Loucy (cell line): ENCODE data around the gene CYP27B1.
A peak's percentile ranks its signal among the peaks of the same experiment; 100 is the strongest.

Source experiments
- H2AFZ ChIP-seq: fragments of 200-600 bp; sonication (generic); 2 replicates; pipeline ENCODE4 v1.6.0; 2016; ENCODE audit warnings: antibody characterized with exemption, mild to moderate bottlenecking, low read length, moderate library complexity
- H3F3A ChIP-seq: fragments of 200-600 bp; 2 replicates; pipeline ENCODE4 v1.6.0; 2016; ENCODE audit warnings: antibody characterized with exemption, low read depth, mild to moderate bottlenecking
- H3K27me3 ChIP-seq: fragments of 200-600 bp; sonication (generic); 2 replicates; pipeline ENCODE4 v1.6.1; 2014; ENCODE audit warnings: low read length, mild to moderate bottlenecking; ENCODE audit not compliant: insufficient read depth, poor library complexity, severe bottlenecking
- H3K36me3 ChIP-seq: fragments of 200-600 bp; sonication (generic); 2 replicates; pipeline ENCODE4 v1.6.1; 2016; ENCODE audit warnings: low read length; ENCODE audit not compliant: insufficient read depth
- H3K4me1 ChIP-seq: fragments of 200-600 bp; sonication (generic); 2 replicates; pipeline ENCODE4 v1.5.1; 2014; ENCODE audit warnings: low read length, mild to moderate bottlenecking; ENCODE audit not compliant: insufficient read depth, poor library complexity, severe bottlenecking
- H3K4me2 ChIP-seq: fragments of 200-600 bp; sonication (generic); 2 replicates; pipeline ENCODE4 v1.6.0; 2014; ENCODE audit warnings: antibody characterized with exemption, low read length, low read depth, mild to moderate bottlenecking; ENCODE audit not compliant: poor library complexity, severe bottlenecking
- H3K4me3 ChIP-seq: fragments of 200-600 bp; sonication (generic); 2 replicates; pipeline ENCODE4 v1.5.1; 2014; ENCODE audit warnings: low read length, mild to moderate bottlenecking, mixed read lengths; ENCODE audit not compliant: poor library complexity, severe bottlenecking
- H3K79me2 ChIP-seq: fragments of 200-600 bp; sonication (generic); 2 replicates; pipeline ENCODE4 v1.6.1; 2014; ENCODE audit warnings: low read length; ENCODE audit not compliant: insufficient read depth
- H3K9ac ChIP-seq: fragments of 200-600 bp; sonication (generic); 2 replicates; pipeline ENCODE4 v1.6.0; 2014; ENCODE audit warnings: mild to moderate bottlenecking, low read depth, low read length, moderate library complexity; ENCODE audit not compliant: poor library complexity, severe bottlenecking
- H3K9me2 ChIP-seq: fragments of 200-600 bp; sonication (generic); replicated peaks from 2 replicates; pipeline ENCODE4 v1.6.1; 2016; ENCODE audit warnings: low read depth, low read length, mixed read lengths
- H3K9me3 ChIP-seq: fragments of 200-600 bp; sonication (generic); 2 replicates; pipeline ENCODE4 v1.6.1; 2014; ENCODE audit warnings: mild to moderate bottlenecking, antibody characterized with exemption, low read length, low read depth; ENCODE audit not compliant: insufficient read depth
- H4K20me1 ChIP-seq: fragments of 200-600 bp; sonication (generic); 2 replicates; pipeline ENCODE4 v1.6.0; 2014; ENCODE audit warnings: antibody characterized with exemption, low read length, mild to moderate bottlenecking; ENCODE audit not compliant: insufficient read depth, poor library complexity, severe bottlenecking
- EZH2phosphoT487 ChIP-seq: fragments of 200-600 bp; IDR thresholded peaks from 2 replicates; pipeline ENCODE4 v1.6.1; 2018; ENCODE audit warnings: antibody characterized with exemption, mild to moderate bottlenecking, moderate library complexity, borderline replicate concordance
- TF ChIP-seq, protein P1 (sequence below): fragments of 200-600 bp; sonication (generic); conservative IDR thresholded peaks from 2 replicates; pipeline ENCODE4 v1.5.1; 2014; ENCODE audit warnings: mild to moderate bottlenecking, antibody characterized with exemption, low read length

CYP27B1 gene

GRCh38 chr12:57740656-57741412 is 26.0 kb downstream of the CYP27B1 start:
- peaks cover 31% of the 10 kb centered on the region for H3K4me1 ChIP-seq
- H3F3A ChIP-seq: no peaks in the 10 kb centered on the region
- H3K9me2 ChIP-seq: no peaks in the 10 kb centered on the region
- H3K79me2 ChIP-seq: peaks cover 61% of the 10 kb centered on the region
- H3K4me3 ChIP-seq: peak overlapping the region; percentile 80
- H3K9me3 ChIP-seq: no peaks in the 10 kb centered on the region
- TF ChIP-seq, protein P1, sequence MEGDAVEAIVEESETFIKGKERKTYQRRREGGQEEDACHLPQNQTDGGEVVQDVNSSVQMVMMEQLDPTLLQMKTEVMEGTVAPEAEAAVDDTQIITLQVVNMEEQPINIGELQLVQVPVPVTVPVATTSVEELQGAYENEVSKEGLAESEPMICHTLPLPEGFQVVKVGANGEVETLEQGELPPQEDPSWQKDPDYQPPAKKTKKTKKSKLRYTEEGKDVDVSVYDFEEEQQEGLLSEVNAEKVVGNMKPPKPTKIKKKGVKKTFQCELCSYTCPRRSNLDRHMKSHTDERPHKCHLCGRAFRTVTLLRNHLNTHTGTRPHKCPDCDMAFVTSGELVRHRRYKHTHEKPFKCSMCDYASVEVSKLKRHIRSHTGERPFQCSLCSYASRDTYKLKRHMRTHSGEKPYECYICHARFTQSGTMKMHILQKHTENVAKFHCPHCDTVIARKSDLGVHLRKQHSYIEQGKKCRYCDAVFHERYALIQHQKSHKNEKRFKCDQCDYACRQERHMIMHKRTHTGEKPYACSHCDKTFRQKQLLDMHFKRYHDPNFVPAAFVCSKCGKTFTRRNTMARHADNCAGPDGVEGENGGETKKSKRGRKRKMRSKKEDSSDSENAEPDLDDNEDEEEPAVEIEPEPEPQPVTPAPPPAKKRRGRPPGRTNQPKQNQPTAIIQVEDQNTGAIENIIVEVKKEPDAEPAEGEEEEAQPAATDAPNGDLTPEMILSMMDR: no peak
- no peak for TF ChIP-seq EZH2phosphoT487
- H2AFZ ChIP-seq: no peak overlapping the region
- peaks cover 44% of the 10 kb centered on the region for H4K20me1 ChIP-seq
- peak overlapping the region; percentile 95 for H3K4me2 ChIP-seq
- H3K36me3 ChIP-seq: no peaks in the 10 kb centered on the region
- no peaks in the 10 kb centered on the region for H3K27me3 ChIP-seq
- H3K9ac ChIP-seq: peak overlapping the region; percentile 75

- no peaks in the 10 kb centered on the region for H3K9me2 ChIP-seq
- H3K9me3 ChIP-seq: no peaks in the 10 kb centered on the region
- H3F3A ChIP-seq: no peaks in the 10 kb centered on the region
- H2AFZ ChIP-seq: no peak overlapping the region
- H3K4me2 ChIP-seq: peak overlapping the region; percentile 95
- peaks cover 67% of the 10 kb centered on the region for H3K79me2 ChIP-seq
- H3K27me3 ChIP-seq: no peaks in the 10 kb centered on the region
- H3K4me1 ChIP-seq: peaks cover 31% of the 10 kb centered on the region
- TF ChIP-seq, protein P1: no peak
- no peak for TF ChIP-seq EZH2phosphoT487
- H3K36me3 ChIP-seq: peaks cover 2% of the 10 kb centered on the region; the same call in 1 of the 2 replicates
- H4K20me1 ChIP-seq: peaks cover 48% of the 10 kb centered on the region
- peak overlapping the region; percentile 75 for H3K9ac ChIP-seq
- H3K4me3 ChIP-seq: peak overlapping the region; percentile 80
Observed at GRCh38 chr12:57739914-57740538, 26.9 kb downstream of the CYP27B1 start.

DNA sequence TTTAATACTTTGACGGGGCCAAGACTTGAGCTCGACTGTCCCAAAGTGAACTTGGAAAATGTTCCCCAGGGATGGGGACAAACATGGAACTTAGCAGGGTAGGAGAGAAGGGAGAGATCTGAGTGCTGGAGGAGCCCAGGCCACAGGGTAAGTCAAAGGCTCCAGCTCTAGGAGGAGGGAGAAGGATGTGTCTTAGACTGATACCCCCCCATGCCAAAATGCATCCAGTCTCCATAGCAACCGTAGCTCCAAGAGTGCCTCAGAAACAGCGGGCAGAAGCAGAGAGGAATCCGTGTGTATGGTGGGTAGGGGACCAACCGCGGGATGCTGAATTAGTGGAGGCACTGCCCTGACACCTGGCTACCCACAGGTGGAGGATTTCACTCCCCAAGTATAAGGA is 27.5 kb downstream of the CYP27B1 start:
- H4K20me1 ChIP-seq: peaks cover 48% of the 10 kb centered on the region
- H3K4me3 ChIP-seq: peak overlapping the region; percentile 80
- TF ChIP-seq, protein P1: no peak
- TF ChIP-seq EZH2phosphoT487: no peak
- H3K4me2 ChIP-seq: peak overlapping the region; percentile 95
- H2AFZ ChIP-seq: no peak overlapping the region
- peaks cover 29% of the 10 kb centered on the region for H3K4me1 ChIP-seq
- H3K9ac ChIP-seq: peak overlapping the region; percentile 75
- H3K27me3 ChIP-seq: no peaks in the 10 kb centered on the region
- no peaks in the 10 kb centered on the region for H3K9me3 ChIP-seq
- H3F3A ChIP-seq: no peaks in the 10 kb centered on the region
- H3K9me2 ChIP-seq: no peaks in the 10 kb centered on the region
- peaks cover 9% of the 10 kb centered on the region; the same call in 1 of the 2 replicates for H3K36me3 ChIP-seq
- H3K79me2 ChIP-seq: peaks cover 71% of the 10 kb centered on the region
